Right lobe of liver (tissue), 4 donors: ENCODE results near the gene CTPS2.

Experiments
- POLR2A ChIP-seq: fragments of 450-650 bp; IDR thresholded peaks from one replicate; pipeline ENCODE4 v1.6.1; 2017; ENCODE audit warnings: antibody characterized with exemption, mild to moderate bottlenecking
- TF ChIP-seq, protein P1 (sequence below), 4 donors: fragments of 200-600 bp in 3 of 4; fragments of 450-650 bp in 1 of 4; IDR thresholded peaks; one replicate each; pipeline versions ENCODE4 v1.5.1 to v1.8.0; 2016 to 2022; ENCODE audit warnings: antibody characterized with exemption in 4 of 4, mild to moderate bottlenecking in 2 of 4
- donor health status: DM: no; HTN: no; CAD: no.
- donor health status: DM: no; HTN: no; CAD: no.
- donor health status: DM: no; HTN: yes; CAD: no.

DNA sequence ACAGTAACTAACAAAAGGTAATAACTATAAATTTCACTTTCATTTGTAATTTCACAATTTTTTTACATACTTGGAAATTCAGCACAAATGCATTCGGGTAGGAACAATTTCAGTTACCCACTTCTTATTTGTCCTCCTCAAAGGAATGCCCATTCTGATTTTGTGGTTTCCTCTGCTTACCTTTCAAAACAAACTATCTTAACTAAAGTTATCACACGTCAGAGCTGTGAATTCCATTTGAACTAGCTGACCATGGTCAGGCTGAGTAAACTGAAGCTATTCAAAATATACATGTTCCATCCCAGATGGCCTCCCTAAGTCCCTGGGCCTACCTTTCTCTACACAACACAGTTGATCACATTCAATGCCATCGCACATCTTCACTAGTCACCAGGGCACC is 4.5 kb downstream of the CTPS2 start:
- TF ChIP-seq, protein P1, sequence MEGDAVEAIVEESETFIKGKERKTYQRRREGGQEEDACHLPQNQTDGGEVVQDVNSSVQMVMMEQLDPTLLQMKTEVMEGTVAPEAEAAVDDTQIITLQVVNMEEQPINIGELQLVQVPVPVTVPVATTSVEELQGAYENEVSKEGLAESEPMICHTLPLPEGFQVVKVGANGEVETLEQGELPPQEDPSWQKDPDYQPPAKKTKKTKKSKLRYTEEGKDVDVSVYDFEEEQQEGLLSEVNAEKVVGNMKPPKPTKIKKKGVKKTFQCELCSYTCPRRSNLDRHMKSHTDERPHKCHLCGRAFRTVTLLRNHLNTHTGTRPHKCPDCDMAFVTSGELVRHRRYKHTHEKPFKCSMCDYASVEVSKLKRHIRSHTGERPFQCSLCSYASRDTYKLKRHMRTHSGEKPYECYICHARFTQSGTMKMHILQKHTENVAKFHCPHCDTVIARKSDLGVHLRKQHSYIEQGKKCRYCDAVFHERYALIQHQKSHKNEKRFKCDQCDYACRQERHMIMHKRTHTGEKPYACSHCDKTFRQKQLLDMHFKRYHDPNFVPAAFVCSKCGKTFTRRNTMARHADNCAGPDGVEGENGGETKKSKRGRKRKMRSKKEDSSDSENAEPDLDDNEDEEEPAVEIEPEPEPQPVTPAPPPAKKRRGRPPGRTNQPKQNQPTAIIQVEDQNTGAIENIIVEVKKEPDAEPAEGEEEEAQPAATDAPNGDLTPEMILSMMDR (IDR thresholded peaks at IDR 0.05): no peak
- no peak for TF ChIP-seq POLR2A
